Activated naive CD4-positive, alpha-beta T cell treated with anti-CD3 and anti-CD28 coated beads, Interleukin-2, amount 10 ng/mL, durations not matched to agents 7 days and 5 days (primary cell): Measurements from ENCODE around the gene HRK.
A peak's percentile ranks its signal among the peaks of the same experiment; 100 is the strongest.

Experiments used
- CTCF ChIA-PET: fragments of 350-600 bp; sonication (Branson Sonifier 250); formaldehyde crosslinking; loops from one replicate; lab custom pipeline; 2021; ENCODE audit warnings: antibody characterized with exemption; lab: Charles Lee
- DNase-seq: peaks from one replicate; pipeline ENCODE4 v3.0.0-alpha.2; 2020
- H3K27ac Mint-ChIP-seq: one replicate; pipeline ENCODE4 v1.8.0; 2021; ENCODE audit warnings: mild to moderate bottlenecking, moderate library complexity, mixed read lengths
- H3K27me3 Mint-ChIP-seq: one replicate; pipeline ENCODE4 v1.8.0; 2021; ENCODE audit warnings: mild to moderate bottlenecking, mixed read lengths
- H3K36me3 Mint-ChIP-seq: one replicate; pipeline ENCODE4 v1.8.0; 2021; ENCODE audit warnings: mixed read lengths
- H3K4me1 Mint-ChIP-seq: one replicate; pipeline ENCODE4 v1.8.0; 2021; ENCODE audit warnings: mixed read lengths
- H3K4me3 Mint-ChIP-seq: one replicate; pipeline ENCODE4 v1.8.0; 2021; ENCODE audit warnings: mild to moderate bottlenecking, moderate library complexity, mixed read lengths
- H3K9me3 Mint-ChIP-seq: one replicate; pipeline ENCODE4 v1.8.0; 2021; ENCODE audit warnings: mixed read lengths

The HRK gene

DNA sequence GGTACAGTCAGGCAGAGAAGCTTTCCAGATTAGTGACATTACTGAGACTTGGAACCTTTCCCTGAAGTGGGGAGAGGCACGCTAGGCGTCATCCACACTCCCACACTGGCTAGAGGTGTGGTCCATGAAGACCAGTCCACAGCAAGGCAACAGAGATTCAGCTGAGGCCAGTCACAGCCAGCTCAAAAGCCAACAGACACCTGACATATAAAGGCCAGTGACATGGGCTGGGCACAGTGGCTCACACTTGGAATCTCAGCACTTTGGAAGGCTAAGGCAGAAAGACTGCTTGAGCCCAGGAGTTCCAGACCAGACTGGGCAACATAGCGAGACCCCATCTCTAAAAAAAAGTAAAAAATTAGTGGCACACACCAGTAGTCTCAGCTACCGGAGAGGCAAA, 10.9 kb downstream of the HRK start:
- peaks cover 16% of the 10 kb centered on the region for H3K4me1 Mint-ChIP-seq
- H3K27ac Mint-ChIP-seq, result no peak overlapping the region
- no peak for DNase-seq
- CTCF ChIA-PET, result interaction anchor here (0.6 kb wide), 1 partner anchor 244 kb away, joined by 3 read pairs; no protein-coding TSS in a partner anchor
- H3K27me3 Mint-ChIP-seq, result peaks cover 43% of the 10 kb centered on the region
- H3K36me3 Mint-ChIP-seq, result no peaks in the 10 kb centered on the region
- H3K9me3 Mint-ChIP-seq, result peaks cover 2% of the 10 kb centered on the region
- H3K4me3 Mint-ChIP-seq, result no peak overlapping the region

GRCh38 chr12:116867523-116867922, 13.7 kb downstream of the HRK start:
- no peak for DNase-seq
- H3K27me3 Mint-ChIP-seq, result peaks cover 35% of the 10 kb centered on the region
- peaks cover under 1% of the 10 kb centered on the region for H3K4me1 Mint-ChIP-seq
- no peaks in the 10 kb centered on the region for H3K9me3 Mint-ChIP-seq
- CTCF ChIA-PET, result no interaction called here
- no peak overlapping the region for H3K4me3 Mint-ChIP-seq
- no peak overlapping the region for H3K27ac Mint-ChIP-seq
- no peaks in the 10 kb centered on the region for H3K36me3 Mint-ChIP-seq

GRCh38 chr12:116864371-116865160, 16.7 kb downstream of the HRK start:
- Mint-ChIP-seq H3K4me3 (no peak overlapping the region), H3K27ac (no peak overlapping the region)
- no peak for DNase-seq

DNA sequence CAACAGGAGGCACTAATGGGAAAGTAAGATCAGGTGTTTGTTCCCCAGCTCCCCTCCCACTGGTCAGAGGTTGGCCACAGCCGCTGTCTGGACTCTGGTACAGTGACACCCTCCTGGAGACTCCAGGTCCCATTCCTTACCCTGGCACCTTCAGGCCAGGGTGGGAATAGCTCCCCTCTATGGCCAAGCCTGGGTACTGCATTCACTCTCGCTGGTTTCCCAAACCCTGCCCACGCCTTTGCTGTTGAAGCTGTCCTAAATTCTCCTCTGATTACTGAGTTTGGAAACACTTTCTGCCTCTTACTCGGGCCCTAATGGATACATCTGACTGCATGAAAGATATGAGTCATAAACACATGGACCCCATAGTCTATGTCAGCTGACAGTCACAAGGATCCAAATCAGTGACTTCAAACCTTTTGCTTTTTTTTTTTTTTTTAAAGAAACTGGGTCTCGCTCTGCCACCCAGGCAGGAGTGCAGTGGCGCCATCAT, 17.9 kb downstream of the HRK start:
- Mint-ChIP-seq H3K9me3 (no peaks in the 10 kb centered on the region), H3K27ac (no peak overlapping the region), H3K36me3 (no peaks in the 10 kb centered on the region), H3K27me3 (peaks cover 57% of the 10 kb centered on the region), H3K4me1 (peaks cover 16% of the 10 kb centered on the region), H3K4me3 (no peak overlapping the region)
- CTCF ChIA-PET, result interaction anchor here (0.6 to 2.1 kb wide), 6 partner anchors 10 to 137 kb away, joined by 3 to 6 read pairs (median 3); no protein-coding TSS in a partner anchor
- no peak for DNase-seq

More at GRCh38 chr12:116864371-116865160, 16.7 kb downstream of the HRK start:
- Mint-ChIP-seq H3K36me3 (no peaks in the 10 kb centered on the region), H3K4me1 (peaks cover 16% of the 10 kb centered on the region), H3K9me3 (no peaks in the 10 kb centered on the region), H3K27me3 (peaks cover 47% of the 10 kb centered on the region)
- CTCF ChIA-PET, result interaction anchor here (1.3 to 2.1 kb wide), 2 partner anchors 9 to 15 kb away, joined by 4 to 6 read pairs; no protein-coding TSS in a partner anchor

GRCh38 chr12:116862167-116862566, 19.1 kb downstream of the HRK start:
- CTCF ChIA-PET, result interaction anchor here (1.5 to 2.1 kb wide), 2 partner anchors 11 to 47 kb away, joined by 3 to 6 read pairs; no protein-coding TSS in a partner anchor
- Mint-ChIP-seq H3K9me3 (no peaks in the 10 kb centered on the region), H3K27ac (no peak overlapping the region), H3K4me1 (peaks cover 16% of the 10 kb centered on the region), H3K36me3 (no peaks in the 10 kb centered on the region), H3K4me3 (no peak overlapping the region), H3K27me3 (peaks cover 66% of the 10 kb centered on the region)
- DNase-seq, result no peak

GRCh38 chr12:116861320-116861719, 19.9 kb downstream of the HRK start:
- peaks cover 16% of the 10 kb centered on the region for H3K4me1 Mint-ChIP-seq
- peaks cover 72% of the 10 kb centered on the region for H3K27me3 Mint-ChIP-seq
- DNase-seq, result peak; percentile 73
- H3K4me3 Mint-ChIP-seq, result no peak overlapping the region
- CTCF ChIA-PET, result interaction anchor here (0.8 kb wide), 1 partner anchor 253 kb away, joined by 3 read pairs; no protein-coding TSS in a partner anchor
- H3K9me3 Mint-ChIP-seq, result no peaks in the 10 kb centered on the region
- H3K36me3 Mint-ChIP-seq, result no peaks in the 10 kb centered on the region
- H3K27ac Mint-ChIP-seq, result no peak overlapping the region

DNA sequence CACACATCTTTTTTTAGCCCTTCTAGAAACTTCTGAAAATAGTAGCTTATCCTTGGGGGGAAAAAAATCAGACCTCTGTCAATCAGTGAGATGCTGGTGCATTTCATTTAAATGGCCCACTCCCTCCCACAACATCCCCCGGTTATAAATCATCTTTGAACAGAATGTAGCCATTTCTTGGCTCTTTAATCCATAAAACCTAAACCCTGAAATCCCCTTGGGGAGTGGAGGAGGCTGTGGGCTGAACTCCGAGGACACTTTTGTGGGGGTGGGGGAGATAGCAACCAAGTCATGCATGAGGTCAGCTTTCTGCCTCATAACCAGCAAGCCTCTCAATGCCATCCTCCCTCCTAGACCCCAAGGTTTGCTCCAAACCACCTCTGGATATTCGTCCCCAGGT, 21.0 kb downstream of the HRK start:
- peaks cover 16% of the 10 kb centered on the region for H3K4me1 Mint-ChIP-seq
- peaks cover 68% of the 10 kb centered on the region for H3K27me3 Mint-ChIP-seq
- no peaks in the 10 kb centered on the region for H3K9me3 Mint-ChIP-seq
- H3K27ac Mint-ChIP-seq, result no peak overlapping the region
- CTCF ChIA-PET, result no interaction called here
- no peak overlapping the region for H3K4me3 Mint-ChIP-seq
- DNase-seq, result no peak
- no peaks in the 10 kb centered on the region for H3K36me3 Mint-ChIP-seq

DNA sequence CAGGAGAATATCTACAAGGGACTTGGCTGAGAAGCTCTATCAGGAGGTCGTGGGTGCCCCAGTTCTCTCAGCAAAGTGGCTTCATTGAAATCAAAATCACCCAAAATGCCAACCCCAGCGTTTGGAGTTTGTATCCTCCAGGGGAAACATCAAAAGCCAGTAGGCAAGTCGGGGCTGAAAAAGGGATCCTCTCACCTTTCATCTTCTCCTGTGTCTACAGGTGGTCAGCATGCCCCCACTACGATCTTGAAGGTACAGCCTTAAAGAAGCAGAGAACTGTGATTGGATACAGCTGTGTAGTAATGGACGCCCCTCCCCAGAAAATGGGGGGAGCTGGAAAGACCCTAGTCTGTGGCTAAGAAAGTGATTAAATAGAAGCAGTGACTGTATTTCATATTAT, 22.2 kb downstream of the HRK start:
- H3K4me1 Mint-ChIP-seq, result peaks cover 16% of the 10 kb centered on the region
- H3K36me3 Mint-ChIP-seq, result no peaks in the 10 kb centered on the region
- CTCF ChIA-PET, result interaction anchor here (0.6 to 1.2 kb wide), 3 partner anchors 26 to 152 kb away, joined by 3 to 4 read pairs (median 3); no protein-coding TSS in a partner anchor
- H3K9me3 Mint-ChIP-seq, result no peaks in the 10 kb centered on the region
- no peak for DNase-seq
- no peak overlapping the region for H3K4me3 Mint-ChIP-seq
- peaks cover 64% of the 10 kb centered on the region for H3K27me3 Mint-ChIP-seq
- H3K27ac Mint-ChIP-seq, result no peak overlapping the region

GRCh38 chr12:116856729-116857128, 24.5 kb downstream of the HRK start:
- Mint-ChIP-seq H3K27me3 (peaks cover 44% of the 10 kb centered on the region), H3K4me3 (no peak overlapping the region), H3K9me3 (no peaks in the 10 kb centered on the region), H3K4me1 (peaks cover 13% of the 10 kb centered on the region), H3K27ac (no peak overlapping the region), H3K36me3 (no peaks in the 10 kb centered on the region)
- DNase-seq, result no peak
- CTCF ChIA-PET, result no interaction called here

GRCh38 chr12:116855744-116856470, 25.3 kb downstream of the HRK start:
- Mint-ChIP-seq H3K4me1 (peaks cover 6% of the 10 kb centered on the region), H3K36me3 (no peaks in the 10 kb centered on the region), H3K27ac (no peak overlapping the region), H3K4me3 (no peak overlapping the region), H3K27me3 (peaks cover 38% of the 10 kb centered on the region), H3K9me3 (no peaks in the 10 kb centered on the region)
- no peak for DNase-seq
- CTCF ChIA-PET, result no interaction called here

DNA sequence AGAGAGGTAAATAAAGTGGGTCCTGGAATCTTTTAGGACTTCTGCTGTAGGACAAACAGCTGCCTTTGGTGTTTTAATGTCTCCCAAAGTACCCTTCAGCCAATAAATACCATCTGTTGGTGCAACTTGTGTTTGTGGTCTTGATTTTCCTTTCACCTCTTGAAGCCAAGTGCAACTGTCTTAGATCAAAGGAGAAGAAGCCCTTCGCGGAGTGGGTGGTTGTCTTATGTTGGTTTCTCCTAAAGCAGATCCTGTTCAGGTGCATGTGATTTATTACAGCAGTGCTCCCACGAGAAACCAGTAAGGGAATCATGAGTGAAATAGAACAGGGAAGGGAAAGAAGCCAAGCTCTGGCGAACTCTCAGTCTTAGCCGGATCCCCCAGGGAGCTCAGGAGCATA, 27.7 kb downstream of the HRK start:
- H3K4me1 Mint-ChIP-seq, result peaks cover 2% of the 10 kb centered on the region
- CTCF ChIA-PET, result no interaction called here
- H3K27ac Mint-ChIP-seq, result no peak overlapping the region
- H3K27me3 Mint-ChIP-seq, result peaks cover 16% of the 10 kb centered on the region
- DNase-seq, result no peak
- no peaks in the 10 kb centered on the region for H3K36me3 Mint-ChIP-seq
- no peak overlapping the region for H3K4me3 Mint-ChIP-seq
- H3K9me3 Mint-ChIP-seq, result peaks cover under 1% of the 10 kb centered on the region

DNA sequence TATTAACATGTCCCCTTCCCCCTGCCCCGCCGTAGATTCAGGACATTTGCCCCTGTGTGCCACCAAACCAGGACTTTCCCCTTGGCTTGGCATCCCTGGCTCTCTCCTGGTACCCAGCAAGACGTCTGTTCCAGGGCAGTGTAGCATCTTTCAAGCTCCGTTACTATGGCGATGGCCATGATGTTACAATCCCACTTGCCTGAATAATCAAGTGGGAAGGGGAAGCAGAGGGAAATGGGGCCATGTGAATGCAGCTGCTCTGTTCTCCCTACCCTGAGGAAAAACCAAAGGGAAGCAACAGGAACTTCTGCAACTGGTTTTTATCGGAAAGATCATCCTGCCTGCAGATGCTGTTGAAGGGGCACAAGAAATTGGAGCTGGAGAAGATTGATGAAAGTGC, 28.9 kb downstream of the HRK start:
- Mint-ChIP-seq H3K4me3 (no peak overlapping the region), H3K27me3 (peaks cover 5% of the 10 kb centered on the region), H3K27ac (no peak overlapping the region), H3K9me3 (peaks cover 4% of the 10 kb centered on the region), H3K4me1 (peaks cover 2% of the 10 kb centered on the region), H3K36me3 (no peaks in the 10 kb centered on the region)
- DNase-seq, result no peak
- CTCF ChIA-PET, result no interaction called here

GRCh38 chr12:116849216-116849615, 32.0 kb downstream of the HRK start:
- DNase-seq, result no peak
- Mint-ChIP-seq H3K27ac (no peak overlapping the region), H3K36me3 (no peaks in the 10 kb centered on the region), H3K4me3 (no peak overlapping the region), H3K27me3 (no peaks in the 10 kb centered on the region), H3K4me1 (peaks cover 2% of the 10 kb centered on the region), H3K9me3 (peaks cover 4% of the 10 kb centered on the region)
- CTCF ChIA-PET, result no interaction called here

DNA sequence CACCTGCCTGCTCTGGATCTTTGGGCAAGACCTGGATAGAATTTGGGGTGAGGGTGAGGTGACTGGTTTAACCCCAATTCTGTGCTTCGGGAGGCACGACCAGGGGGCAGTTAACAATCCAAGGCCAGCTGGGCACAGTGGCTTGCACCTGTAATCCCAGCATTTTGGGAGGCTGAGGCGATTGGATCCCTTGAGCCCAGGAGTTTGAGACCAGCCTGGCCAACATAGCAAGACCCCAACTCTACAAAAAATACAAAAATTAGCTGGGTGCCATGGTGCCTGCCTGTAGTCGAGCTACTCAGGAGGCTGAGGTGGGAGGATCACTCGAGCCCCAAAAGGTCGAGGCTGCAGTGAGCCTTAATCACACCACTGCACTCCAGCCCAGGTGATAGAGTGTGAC, 38.2 kb downstream of the HRK start:
- H3K27ac Mint-ChIP-seq, result no peak overlapping the region
- no peaks in the 10 kb centered on the region for H3K9me3 Mint-ChIP-seq
- CTCF ChIA-PET, result no interaction called here
- no peak overlapping the region for H3K4me3 Mint-ChIP-seq
- no peaks in the 10 kb centered on the region for H3K27me3 Mint-ChIP-seq
- H3K36me3 Mint-ChIP-seq, result no peaks in the 10 kb centered on the region
- no peak for DNase-seq
- H3K4me1 Mint-ChIP-seq, result no peaks in the 10 kb centered on the region
